D341Med (cell line): ENCODE data around the gene COX6B2.

Source experiments
- DNase-seq: peaks from one replicate; pipeline ENCODE4 v3.0.0; 2012; ENCODE audit warnings: low spot score

Gene COX6B2

DNA sequence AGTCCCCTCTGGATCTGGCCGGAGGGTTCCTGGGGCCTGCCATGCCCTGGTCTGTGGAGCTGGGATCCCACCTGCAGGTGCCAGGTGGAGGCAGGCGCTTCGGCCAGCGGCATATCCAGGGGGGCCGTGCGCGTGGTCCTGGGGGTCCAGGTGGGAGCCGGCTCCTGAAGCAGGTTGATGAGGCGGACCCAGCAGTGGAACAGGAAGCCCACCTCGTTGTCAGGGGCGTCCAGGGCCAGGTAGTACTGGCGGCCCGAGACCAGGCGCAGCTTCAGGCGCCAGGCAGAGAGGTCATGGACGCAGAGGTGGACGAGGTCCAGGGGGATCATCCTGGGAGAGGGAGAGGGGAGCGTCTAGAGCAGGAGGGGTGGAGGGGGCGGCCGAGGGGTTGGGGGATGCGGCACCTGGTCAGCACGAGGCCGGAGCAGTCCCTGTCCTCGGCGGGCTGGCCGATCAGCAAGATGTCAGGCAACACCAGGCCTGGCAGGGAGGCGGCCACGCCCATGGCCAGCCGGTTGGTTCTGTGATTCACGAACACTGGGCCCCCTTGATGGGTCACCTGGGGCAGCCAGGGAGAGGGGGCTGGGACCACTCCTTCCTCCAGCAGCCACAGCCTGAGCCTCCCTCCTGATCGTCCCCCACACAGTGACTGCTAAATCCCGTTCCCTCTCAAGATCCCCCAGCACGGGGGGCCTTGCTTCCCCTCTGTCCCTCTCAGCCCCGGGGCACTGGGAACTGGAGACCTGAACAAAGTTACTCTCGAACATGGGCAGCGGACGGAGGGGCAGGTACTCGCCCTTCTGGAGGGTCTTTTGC lies 7.9 kb upstream of the COX6B2 start:
- DNase-seq = no peak

DNA sequence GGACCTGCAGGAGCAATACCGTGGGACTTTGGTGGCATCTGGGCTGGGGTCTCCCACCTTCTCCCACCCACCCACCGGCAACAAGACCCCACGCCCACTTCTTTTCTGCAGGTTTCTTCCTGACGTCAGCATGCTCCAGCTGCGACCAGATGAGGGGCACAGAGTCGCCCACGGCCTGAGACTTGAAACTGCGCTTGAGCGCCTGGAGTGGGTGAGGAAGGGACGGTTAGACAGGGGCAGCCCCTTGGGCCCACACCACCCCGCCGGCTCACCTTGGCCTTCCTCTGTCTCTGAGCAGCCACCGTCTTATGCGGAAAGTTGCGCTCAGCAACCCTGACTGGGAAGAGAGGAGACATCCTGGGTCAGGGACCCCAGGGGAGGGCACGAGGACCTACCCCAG lies 6.4 kb upstream of the COX6B2 start:
- DNase-seq = no peak

- DNase-seq = peak; percentile 71
Observed at GRCh38 chr19:55358943-55359908, 4.7 kb upstream of the COX6B2 start.

DNA sequence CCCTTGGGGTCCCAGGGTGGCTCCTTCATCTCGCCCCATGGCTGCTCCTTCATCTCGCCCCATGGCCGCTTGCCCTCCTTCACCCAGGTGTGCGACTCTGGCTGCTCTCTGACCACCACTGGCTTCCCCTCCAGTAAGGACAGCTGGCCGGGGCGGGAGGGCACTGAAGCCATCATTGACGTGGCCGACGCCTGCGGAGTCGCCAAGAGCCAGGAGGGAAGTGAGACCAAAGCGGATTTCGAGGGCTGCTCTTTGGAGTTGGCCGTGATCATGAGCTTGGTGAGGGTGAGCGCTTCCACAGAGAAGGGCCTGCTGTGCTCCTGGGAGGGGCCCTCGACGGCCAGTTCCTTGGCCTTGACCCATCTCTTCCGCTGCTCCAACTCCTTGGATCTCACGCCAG lies 4.0 kb upstream of the COX6B2 start:
- DNase-seq = no peak

DNA sequence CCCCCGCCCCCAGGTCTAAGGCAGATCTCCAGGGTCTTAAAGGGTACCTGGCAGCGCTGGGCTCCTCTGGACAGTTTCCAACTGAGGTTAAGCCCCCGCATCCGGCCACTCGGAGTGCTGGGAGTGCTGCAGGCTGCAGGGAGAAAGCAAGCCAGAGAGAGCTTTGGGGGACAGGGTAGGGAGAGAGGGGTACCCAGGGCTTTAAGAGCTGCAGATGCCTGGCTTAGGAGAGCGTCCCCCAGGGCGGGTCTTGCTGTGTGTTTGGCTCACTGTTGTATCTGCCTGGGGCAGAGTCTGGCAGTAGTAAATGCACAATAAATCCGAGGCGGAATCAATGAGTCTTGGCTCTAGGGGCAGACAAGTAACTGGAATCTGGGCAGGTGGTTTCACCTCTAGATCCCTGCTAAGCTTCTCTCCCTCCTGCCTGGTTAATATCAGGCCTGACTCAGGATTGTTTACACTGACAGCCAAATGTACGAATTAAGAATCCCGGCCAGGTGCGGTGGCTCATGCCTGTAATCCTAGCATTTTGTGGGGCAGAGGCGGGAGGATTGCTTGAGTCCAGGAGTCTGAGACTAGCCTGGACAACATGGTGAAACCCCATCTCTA lies 798 bp upstream of the COX6B2 start:
- no peak for DNase-seq

GRCh38 chr19:55353803-55354697 lies 469 bp downstream of the COX6B2 start:
- DNase-seq = peak; percentile 93

DNA sequence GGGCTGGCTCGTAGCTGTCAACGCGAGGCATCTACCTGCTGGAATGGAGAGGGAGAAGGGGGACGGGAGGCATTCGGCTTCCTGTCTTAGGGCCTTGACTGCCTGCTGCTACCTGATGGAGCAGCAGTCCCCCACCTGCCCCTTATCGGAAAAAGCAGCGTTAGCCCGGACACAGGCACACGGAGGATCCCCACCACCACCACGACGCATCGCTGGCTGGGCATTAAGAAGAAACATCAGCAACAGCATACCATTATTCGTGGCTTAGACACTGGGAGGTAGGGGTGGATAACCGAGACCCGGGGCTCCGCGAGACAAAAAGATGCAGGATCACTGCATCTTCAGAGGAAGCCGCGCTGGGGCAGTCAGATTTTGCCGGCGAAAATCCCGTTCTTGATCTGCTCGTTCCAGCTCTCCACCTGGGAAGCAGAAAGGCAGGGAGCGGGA lies 1.1 kb downstream of the COX6B2 start:
- DNase-seq = no peak

- DNase-seq = no peak
Observed at GRCh38 chr19:55352549-55353145, 1.9 kb downstream of the COX6B2 start.

DNA sequence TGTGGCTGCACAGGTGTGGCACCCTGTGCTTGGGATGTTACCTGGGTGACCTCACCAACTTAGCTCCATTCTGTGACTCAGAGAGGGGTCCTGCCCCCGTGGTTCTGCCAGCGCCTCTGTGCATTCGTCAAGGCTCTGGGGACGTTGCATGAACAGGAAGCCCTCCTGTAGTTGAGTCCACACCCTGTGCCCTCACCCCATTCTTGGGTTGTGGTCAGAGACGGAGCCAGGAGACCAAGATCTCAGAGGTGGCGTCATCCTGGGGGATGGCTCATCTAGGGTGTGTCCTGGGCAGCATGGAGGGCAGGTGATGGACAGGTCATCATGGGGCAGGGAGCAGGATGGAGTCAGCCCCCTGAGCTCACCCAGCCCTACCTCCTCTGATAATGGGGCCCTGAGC lies 2.5 kb downstream of the COX6B2 start:
- no peak for DNase-seq

GRCh38 chr19:55350620-55351315 lies 3.8 kb downstream of the COX6B2 start:
- no peak for DNase-seq

DNA sequence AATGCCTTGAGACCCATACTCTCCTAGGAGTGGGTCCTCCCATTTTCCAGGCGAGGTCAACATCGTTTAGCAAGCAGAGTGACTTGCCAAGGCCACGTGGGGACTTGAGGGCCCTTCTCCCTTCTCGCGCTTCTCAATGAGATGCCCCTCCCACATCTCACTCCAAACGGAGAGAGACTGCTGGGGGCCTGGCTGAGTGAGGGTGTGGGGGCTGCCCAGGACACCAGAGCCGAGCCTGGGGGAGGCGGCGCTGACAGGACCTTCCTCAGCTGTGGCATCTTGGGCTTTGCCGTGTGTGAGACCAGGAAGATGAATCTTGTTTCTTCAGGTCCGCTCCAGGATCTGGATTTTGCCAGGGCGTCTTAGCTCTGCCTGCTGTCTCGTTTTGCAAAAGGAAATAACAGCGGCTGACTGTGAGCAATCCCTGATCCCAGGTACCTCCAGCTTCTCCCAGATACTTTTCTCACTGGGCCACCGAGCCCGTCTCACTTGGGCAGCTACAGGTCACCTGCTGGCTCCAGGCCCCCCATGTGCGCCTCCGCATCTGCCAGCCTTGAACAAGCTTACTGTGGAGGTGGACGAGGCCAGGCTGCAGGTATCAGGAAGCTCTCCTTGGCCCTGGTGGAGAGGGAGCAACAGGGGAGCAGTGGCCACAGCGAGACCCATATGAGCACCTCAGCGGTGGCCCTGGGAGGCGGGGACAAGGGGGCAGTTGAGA lies 6.0 kb downstream of the COX6B2 start:
- DNase-seq = no peak

GRCh38 chr19:55347442-55348009 lies 7.0 kb downstream of the COX6B2 start:
- DNase-seq = no peak

- DNase-seq = no peak
Observed at GRCh38 chr19:55346725-55347441, 7.6 kb downstream of the COX6B2 start.

- no peak for DNase-seq
Observed at GRCh38 chr19:55345818-55346724, 8.4 kb downstream of the COX6B2 start.

DNA sequence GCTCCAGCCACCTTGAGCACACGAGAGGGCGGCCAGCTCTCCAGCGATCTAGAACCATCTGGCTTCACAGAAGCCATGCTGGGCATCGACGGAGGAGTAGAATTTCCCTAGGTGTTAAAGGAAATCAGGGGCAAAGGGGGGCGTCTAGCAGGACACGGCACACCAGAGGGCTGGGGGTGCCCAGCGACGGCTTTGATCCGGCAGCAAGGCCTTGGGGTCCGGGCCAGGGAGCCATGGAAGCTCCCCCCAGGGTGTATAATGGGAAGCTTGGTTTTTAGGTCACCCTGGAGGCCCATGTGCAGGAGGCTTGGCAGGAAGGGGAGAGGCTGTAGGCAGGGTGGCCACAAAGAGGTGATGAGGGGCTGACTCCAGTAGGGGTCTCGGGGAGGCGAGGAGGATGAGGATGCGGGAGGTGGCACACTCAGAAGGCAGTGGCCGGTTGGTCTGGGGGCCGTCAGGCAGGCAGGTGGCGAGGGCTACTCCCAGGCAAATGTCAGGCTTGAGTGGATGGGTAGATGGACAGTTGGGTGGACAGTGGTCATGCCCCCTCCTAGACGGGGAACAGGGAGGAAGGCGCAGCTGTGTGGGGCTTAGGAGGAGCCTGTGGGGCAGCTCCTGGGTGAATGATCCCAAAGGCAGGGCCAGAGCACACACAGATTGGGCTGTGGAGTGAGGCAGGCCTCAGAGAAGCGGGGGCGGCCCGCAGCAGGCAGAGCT lies 9.3 kb downstream of the COX6B2 start:
- no peak for DNase-seq

GRCh38 chr19:55344444-55344843 lies 10.1 kb downstream of the COX6B2 start:
- no peak for DNase-seq
